Esophagus (tissue), 2 donors: Measurements from ENCODE around the gene MORC1. TPM values are rescaled to one million over a fixed set of nuclear protein-coding genes. Genes with fewer than 3 reads are reported as not detected.

Source experiments
- H3K27ac ChIP-seq, 2 donors: one replicate each; pipeline ENCODE4 v1.5.1; 2013; ENCODE audit warnings: low read depth in 2 of 2, mild to moderate bottlenecking in 2 of 2, inconsistent platforms in 1 of 2, low read length in 1 of 2, moderate library complexity in 1 of 2
- H3K27me3 ChIP-seq, 2 donors: one replicate each; pipeline ENCODE4 v1.6.1; 2013; ENCODE audit warnings: low read length in 2 of 2, control low read depth in 1 of 2, mild to moderate bottlenecking in 1 of 2; ENCODE audit not compliant: insufficient read depth in 2 of 2, control insufficient read depth in 1 of 2
- H3K36me3 ChIP-seq, 2 donors: one replicate each; pipeline ENCODE4 v1.6.1; 2013; ENCODE audit warnings: low read length in 1 of 2; ENCODE audit not compliant: control insufficient read depth in 2 of 2, insufficient read depth in 2 of 2
- H3K4me1 ChIP-seq, 2 donors: one replicate each; pipeline ENCODE4 v1.6.1; 2013; ENCODE audit warnings: low read length in 1 of 2; ENCODE audit not compliant: control insufficient read depth in 2 of 2, insufficient read depth in 2 of 2
- H3K4me3 ChIP-seq, 2 donors: one replicate each; pipeline ENCODE4 v1.5.1; 2013; ENCODE audit warnings: low read length in 2 of 2, mild to moderate bottlenecking in 2 of 2, low read depth in 1 of 2, moderate library complexity in 1 of 2
- H3K9me3 ChIP-seq, 2 donors: one replicate each; pipeline ENCODE4 v1.6.1; 2013; ENCODE audit warnings: mild to moderate bottlenecking in 2 of 2, low read depth in 1 of 2, low read length in 1 of 2, moderate library complexity in 1 of 2; ENCODE audit not compliant: control insufficient read depth in 2 of 2, insufficient read depth in 1 of 2
- WGBS, 2 donors: extraction: QIAGEN DNeasy Blood & Tissue Kit; methylation state at CpG; one replicate each; pipeline ENCODE4 v1.1.7; 2013; 5-methylcytosine and 5-hydroxymethylcytosine counted together
- polyA plus RNA-seq, 2 donors: library from polyadenylated mRNA; stranded (reverse); fragments of 200-250 nt; gene quantifications; one replicate each; pipeline ENCODE4 v1.2.3, GENCODE V29; 2013
- donor health status: healthy with polysubstance abuse.
- donor health status: Bipolar disorder and iron deficiency.

The MORC1 gene
- polyA plus RNA-seq, 2 donors = not detected

DNA sequence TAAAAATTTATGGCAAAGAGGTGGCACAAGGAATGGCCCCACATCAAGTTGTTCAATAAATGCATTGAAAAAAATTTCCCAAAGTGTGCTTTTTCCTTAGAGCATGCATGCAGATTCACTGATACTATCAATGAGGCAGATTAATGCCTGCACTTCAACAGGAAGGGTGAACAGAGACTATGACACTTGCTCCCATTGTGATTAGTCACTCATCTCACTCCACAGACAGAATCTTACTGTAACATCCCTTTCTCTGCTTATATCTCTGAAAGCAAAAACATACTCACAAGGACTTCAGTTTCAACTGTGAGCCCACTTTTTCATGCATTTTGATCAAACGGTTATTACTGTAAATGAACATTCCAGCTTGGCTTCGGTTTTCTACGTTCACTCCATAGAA, 60.9 kb downstream of the MORC1 start:
- Histone ChIP-seq H3K36me3 (no peaks in the 10 kb centered on the region), H3K4me3 (no peak overlapping the region), H3K4me1 (no peaks in the 10 kb centered on the region), H3K27me3 (no peaks in the 10 kb centered on the region), H3K9me3 (no peaks in the 10 kb centered on the region), H3K27ac (no peak overlapping the region)
- 88 to 91% methylated on average over 3 of the region's 3 CpGs for WGBS, 2 donors

DNA sequence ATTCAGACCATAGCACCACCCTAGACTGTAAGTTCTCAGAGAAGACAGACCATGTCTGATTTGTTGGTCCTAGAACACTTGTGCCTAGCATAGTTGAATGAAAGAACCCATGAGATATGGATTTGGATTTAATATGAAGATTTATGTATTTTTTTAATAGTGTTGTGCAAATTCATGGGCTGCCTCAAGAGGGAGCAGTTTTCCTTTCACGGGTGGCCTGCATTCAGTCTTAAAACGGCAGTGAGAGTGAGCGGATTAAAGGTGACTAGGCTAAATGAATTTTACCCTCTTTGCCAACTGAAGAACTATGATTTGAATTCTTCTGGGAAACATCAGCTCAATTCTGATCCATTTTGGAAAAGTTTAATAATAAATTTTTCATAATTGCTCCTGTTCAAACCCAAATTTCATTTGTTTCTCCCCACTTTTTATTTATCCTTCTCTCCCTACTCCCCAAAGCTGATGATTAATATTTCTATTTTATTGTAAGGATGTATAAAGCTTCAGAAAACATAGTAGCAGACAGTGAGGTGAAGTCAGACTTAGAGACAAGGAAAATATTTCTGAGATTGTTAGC, 67.3 kb downstream of the MORC1 start:
- no peak overlapping the region for H3K27ac ChIP-seq
- H3K9me3 ChIP-seq = no peaks in the 10 kb centered on the region
- H3K27me3 ChIP-seq = no peaks in the 10 kb centered on the region
- 44 to 57% methylated on average over 3 of the region's 3 CpGs for WGBS, 2 donors
- no peak overlapping the region for H3K4me3 ChIP-seq
- H3K36me3 ChIP-seq = no peaks in the 10 kb centered on the region
- H3K4me1 ChIP-seq = no peaks in the 10 kb centered on the region

DNA sequence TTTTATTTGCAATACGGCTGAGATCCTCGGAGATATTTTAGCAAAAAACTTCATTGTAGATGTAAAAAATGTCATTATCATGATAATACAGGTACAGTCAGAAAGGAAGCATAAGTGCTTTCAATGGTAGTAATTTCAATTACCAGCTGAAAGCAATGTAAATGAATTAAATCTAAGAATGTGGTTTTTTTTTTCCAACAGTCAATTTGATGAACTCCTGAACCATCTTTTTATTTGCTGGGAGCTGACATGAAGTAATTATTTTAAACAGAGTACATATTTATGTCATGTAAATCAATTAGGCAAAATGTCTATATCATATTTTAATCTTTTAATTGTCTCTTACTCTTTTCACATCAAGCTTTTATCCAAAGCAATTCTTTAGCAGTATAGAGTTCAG, 70.6 kb downstream of the MORC1 start:
- no peaks in the 10 kb centered on the region for H3K4me1 ChIP-seq
- H3K9me3 ChIP-seq = no peaks in the 10 kb centered on the region
- WGBS, 2 donors = 87 to 93% methylated on average over 2 of the region's 2 CpGs
- no peaks in the 10 kb centered on the region for H3K27me3 ChIP-seq
- H3K4me3 ChIP-seq = no peak overlapping the region
- no peak overlapping the region for H3K27ac ChIP-seq
- no peaks in the 10 kb centered on the region for H3K36me3 ChIP-seq

DNA sequence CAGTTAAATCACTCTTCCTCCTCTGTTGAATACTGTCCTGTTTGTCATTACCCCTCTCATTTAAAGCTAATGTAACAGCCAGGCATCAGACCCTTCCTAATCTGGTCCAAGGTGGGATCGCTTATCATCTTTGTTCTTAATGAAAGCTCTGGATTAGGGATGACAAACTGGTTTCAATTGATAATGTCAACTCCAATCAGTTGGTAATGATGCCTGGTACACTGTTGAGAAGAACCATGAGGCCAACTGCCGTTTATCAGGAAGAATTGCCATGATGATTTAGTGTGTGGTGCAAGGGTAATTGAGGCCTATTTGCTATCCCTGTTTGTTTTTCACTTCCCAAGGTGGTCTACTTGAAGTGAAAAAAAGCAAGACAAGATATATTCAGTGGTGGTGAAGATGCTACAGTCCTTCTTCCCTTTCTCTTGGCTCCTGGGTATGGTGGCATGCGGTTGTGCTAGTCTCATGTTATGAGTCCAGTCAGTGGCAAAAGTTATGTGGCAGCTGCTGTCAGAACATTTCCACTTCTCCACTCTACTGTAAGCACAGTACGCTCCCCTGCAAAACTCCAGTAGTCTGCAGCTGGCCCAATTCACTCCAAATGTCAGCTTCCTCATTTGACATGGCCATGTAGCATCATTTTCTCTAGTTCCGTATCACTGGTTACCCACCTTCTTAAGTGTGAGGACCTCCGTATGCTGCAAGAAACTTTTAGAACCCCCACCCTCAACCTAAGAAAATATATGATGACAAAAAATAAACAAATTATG, 72.5 kb downstream of the MORC1 start:
- no peak overlapping the region for H3K4me3 ChIP-seq
- WGBS, 2 donors = 88% methylated on average over 6 of the region's 6 CpGs
- H3K27me3 ChIP-seq = no peaks in the 10 kb centered on the region
- no peak overlapping the region for H3K27ac ChIP-seq
- H3K4me1 ChIP-seq = no peaks in the 10 kb centered on the region
- no peaks in the 10 kb centered on the region for H3K36me3 ChIP-seq
- no peaks in the 10 kb centered on the region for H3K9me3 ChIP-seq

DNA sequence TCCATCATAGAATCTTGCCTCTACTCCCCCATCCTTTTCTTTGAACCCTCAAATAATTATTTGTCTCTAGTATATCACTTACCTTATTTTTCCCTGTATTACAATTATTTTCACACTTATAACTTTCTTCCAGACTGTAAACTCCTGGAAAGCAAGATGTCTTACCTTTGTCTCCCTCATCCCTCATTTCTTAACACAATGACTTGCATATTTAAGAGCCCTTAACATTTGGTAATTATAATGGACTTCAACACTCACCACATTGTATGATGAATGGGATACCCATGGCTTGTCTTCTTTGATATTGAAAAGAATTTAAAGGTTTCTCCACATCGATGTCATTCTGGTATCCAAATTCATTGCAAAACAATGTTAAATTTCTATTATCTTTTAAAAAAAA, 82.9 kb downstream of the MORC1 start:
- H3K4me1 ChIP-seq = no peaks in the 10 kb centered on the region
- 82 to 94% methylated on average over 1 of the region's 1 CpG for WGBS, 2 donors
- H3K27ac ChIP-seq = no peak overlapping the region
- peaks cover 0 to 3% of the 10 kb centered on the region in 2 donors for H3K9me3 ChIP-seq
- no peaks in the 10 kb centered on the region for H3K36me3 ChIP-seq
- no peaks in the 10 kb centered on the region for H3K27me3 ChIP-seq
- no peak overlapping the region for H3K4me3 ChIP-seq

DNA sequence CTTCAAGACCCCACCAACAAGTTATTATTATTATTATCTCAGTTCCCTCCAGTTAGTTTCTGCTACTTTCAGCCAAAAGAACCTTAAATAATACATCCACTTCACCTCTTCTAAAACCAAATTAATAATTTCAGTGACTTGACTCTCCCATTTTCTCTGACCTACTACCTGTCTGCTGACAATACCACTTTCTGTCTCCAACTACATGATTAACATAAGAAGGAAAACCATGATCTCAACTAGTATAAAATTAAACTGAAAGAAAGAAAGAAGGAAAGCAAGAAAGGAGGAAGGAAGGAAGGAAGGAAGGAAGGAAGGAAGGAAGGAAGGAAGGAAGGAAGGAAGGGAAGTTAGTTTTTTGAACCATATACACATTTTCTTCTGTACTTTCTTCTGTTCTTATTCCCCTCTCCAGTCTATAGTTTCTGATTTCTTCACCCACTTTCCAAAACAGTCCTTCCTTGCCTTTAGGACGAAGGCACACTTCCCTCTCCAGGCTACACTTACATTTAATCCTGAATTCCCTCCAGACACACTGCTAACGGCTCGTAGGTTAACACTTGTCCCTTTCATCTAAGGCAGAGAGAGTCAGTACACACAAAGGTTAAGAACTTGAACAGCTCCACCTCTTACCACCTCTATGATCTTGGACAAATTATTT, 84.8 kb downstream of the MORC1 start:
- H3K27me3 ChIP-seq = no peaks in the 10 kb centered on the region
- no peak overlapping the region for H3K27ac ChIP-seq
- H3K9me3 ChIP-seq = no peaks in the 10 kb centered on the region
- no peak overlapping the region for H3K4me3 ChIP-seq
- WGBS, 2 donors = 43 to 65% methylated on average over 3 of the region's 3 CpGs
- no peaks in the 10 kb centered on the region for H3K4me1 ChIP-seq
- no peaks in the 10 kb centered on the region for H3K36me3 ChIP-seq

DNA sequence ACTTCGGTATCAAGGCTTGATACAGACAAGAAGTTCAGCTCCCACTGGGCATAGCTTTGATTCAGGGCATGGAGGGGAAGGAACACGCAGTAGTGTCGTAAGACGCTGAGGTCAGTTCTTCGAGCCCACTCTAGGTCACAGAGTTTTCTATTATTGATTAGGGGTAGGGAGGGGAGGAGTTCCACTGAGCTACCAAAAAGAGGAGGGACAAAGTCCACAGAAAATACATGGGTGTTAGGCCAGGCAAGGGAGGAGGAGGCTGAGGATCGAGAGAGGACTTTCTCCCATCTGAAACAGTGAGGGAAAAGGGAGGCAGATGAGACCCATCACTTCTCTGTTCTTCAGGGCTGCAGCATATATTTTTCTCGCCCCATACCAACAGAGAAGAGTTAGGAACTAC, 89.2 kb downstream of the MORC1 start:
- no peak overlapping the region for H3K27ac ChIP-seq

DNA sequence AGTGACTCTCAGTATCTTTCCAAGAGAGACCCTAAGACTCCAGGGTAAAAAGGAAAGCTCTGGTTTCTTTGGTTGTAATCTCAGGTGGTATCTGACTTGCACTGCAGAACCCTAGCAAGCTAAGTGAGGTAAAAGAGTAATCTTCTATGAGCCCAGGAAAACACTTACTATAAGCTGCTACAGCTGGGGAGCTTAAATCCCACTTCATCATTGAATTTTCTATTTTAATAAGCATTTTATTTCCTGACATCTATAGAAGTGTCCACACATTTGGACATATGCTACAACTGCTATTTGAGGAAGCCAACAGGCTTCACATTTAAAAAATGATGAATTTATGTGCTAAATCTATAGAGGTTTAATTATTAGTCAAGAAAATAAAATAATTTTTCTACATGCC, 91.1 kb downstream of the MORC1 start:
- Histone ChIP-seq H3K4me1 (no peaks in the 10 kb centered on the region), H3K4me3 (no peak overlapping the region), H3K27ac (no peak overlapping the region), H3K36me3 (no peaks in the 10 kb centered on the region), H3K27me3 (no peaks in the 10 kb centered on the region), H3K9me3 (no peaks in the 10 kb centered on the region)

More for the DNA sequence above, 89.2 kb downstream of the MORC1 start:
- Histone ChIP-seq H3K36me3 (no peaks in the 10 kb centered on the region), H3K4me1 (no peaks in the 10 kb centered on the region), H3K4me3 (no peak overlapping the region), H3K27me3 (no peaks in the 10 kb centered on the region), H3K9me3 (no peaks in the 10 kb centered on the region)
- 88 to 89% methylated on average over 7 of the region's 7 CpGs for WGBS, 2 donors

DNA sequence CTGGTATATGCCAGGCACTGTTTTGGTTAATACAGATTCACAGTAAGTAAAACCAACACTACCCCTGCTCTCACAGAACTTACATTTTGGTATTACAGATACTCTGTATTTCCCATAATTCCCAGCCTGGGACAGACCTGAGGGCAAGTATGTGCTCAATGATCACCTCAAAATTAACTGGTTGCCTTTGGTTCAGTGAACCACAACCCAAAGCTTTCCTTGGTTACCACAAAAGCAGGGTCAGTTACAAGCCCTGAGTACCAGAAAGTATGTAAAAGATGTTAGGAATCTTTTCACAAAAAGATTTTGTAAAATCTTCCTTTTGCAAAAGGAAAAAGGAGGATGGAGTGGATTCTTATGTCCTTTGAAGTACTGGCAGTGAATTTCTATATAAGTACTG, 92.0 kb downstream of the MORC1 start:
- Histone ChIP-seq H3K9me3 (no peaks in the 10 kb centered on the region), H3K27ac (no peak overlapping the region), H3K27me3 (no peaks in the 10 kb centered on the region)

More for the DNA sequence above, 92.0 kb downstream of the MORC1 start:
- Histone ChIP-seq H3K4me3 (no peak overlapping the region), H3K4me1 (no peaks in the 10 kb centered on the region), H3K36me3 (no peaks in the 10 kb centered on the region)
